IPS-18c (cell line): ENCODE measurements around the gene TEN1.
"Not testable (repeated sequence)": the region's sequence is repeated elsewhere in the genome, so short reads cannot be mapped to it uniquely, and the experiment has no call there.

Experiments
- H3K4me3 ChIP-seq: 2 replicates; pipeline ENCODE4 v1.7.0; 2013; ENCODE audit warnings: low read depth, mild to moderate bottlenecking, low read length, moderate library complexity; ENCODE audit not compliant: insufficient read depth
- H3K9me3 ChIP-seq: one replicate; pipeline ENCODE4 v1.6.1; 2013; ENCODE audit warnings: mild to moderate bottlenecking, low read length, moderate library complexity; ENCODE audit not compliant: control insufficient read depth, insufficient read depth

The TEN1 gene

GRCh38 chr17:75978938-75979704 is at the start of gene TEN1, which contains the start of gene ACOX1:
Gene TEN1 (plus strand): TSS chr17:75979240. CDS start chr17:75986193, 6,953 bp downstream.
Gene ACOX1 (minus strand): TSS chr17:75979166. CDS start chr17:75979073, 93 bp downstream.
- no peaks in the 10 kb centered on the region for H3K9me3 ChIP-seq
- peak within 1 kb of the TSS; percentile 89 for H3K4me3 ChIP-seq

- H3K4me3 ChIP-seq = no peak overlapping the region
- no peaks in the 10 kb centered on the region for H3K9me3 ChIP-seq
Measured at GRCh38 chr17:75931062-75931461, 48.0 kb upstream of the TEN1 start.

- no peaks in the 10 kb centered on the region for H3K9me3 ChIP-seq
- H3K4me3 ChIP-seq = no peak overlapping the region
Measured at GRCh38 chr17:75932852-75933251, 46.2 kb upstream of the TEN1 start.

- H3K9me3 ChIP-seq = no peaks in the 10 kb centered on the region
- no peak overlapping the region for H3K4me3 ChIP-seq
Measured at GRCh38 chr17:75933808-75934207, 45.2 kb upstream of the TEN1 start.

- no peaks in the 10 kb centered on the region for H3K9me3 ChIP-seq
Measured at GRCh38 chr17:75937652-75938051, 41.4 kb upstream of the TEN1 start.

GRCh38 chr17:75940727-75941441 is 38.2 kb upstream of the TEN1 start, which contains the start of gene FBF1:
Gene FBF1 (minus strand): TSS chr17:75941042. CDS start chr17:75938149, 2,893 bp downstream.
- Histone ChIP-seq H3K9me3 (no peaks in the 10 kb centered on the region), H3K4me3 (peak within 1 kb of the TSS; percentile 89)

More at GRCh38 chr17:75937652-75938051, 41.4 kb upstream of the TEN1 start:
- H3K4me3 ChIP-seq = no peak overlapping the region

GRCh38 chr17:75941442-75941819 is 37.6 kb upstream of the TEN1 start:
- Histone ChIP-seq H3K9me3 (no peaks in the 10 kb centered on the region), H3K4me3 (no peak overlapping the region)

- no peaks in the 10 kb centered on the region for H3K9me3 ChIP-seq
Measured at GRCh38 chr17:75942473-75942872, 36.6 kb upstream of the TEN1 start.

GRCh38 chr17:75943491-75943890 is 35.5 kb upstream of the TEN1 start:
- Histone ChIP-seq H3K9me3 (no peaks in the 10 kb centered on the region), H3K4me3 (no peak overlapping the region)

More at GRCh38 chr17:75942473-75942872, 36.6 kb upstream of the TEN1 start:
- H3K4me3 ChIP-seq = no peak overlapping the region

- Histone ChIP-seq H3K9me3 (no peaks in the 10 kb centered on the region), H3K4me3 (no peak overlapping the region)
Measured at GRCh38 chr17:75945211-75945610, 33.8 kb upstream of the TEN1 start.

GRCh38 chr17:75950421-75950820 is 28.6 kb upstream of the TEN1 start:
- Histone ChIP-seq H3K9me3 (no peaks in the 10 kb centered on the region), H3K4me3 (no peak overlapping the region)

- Histone ChIP-seq H3K9me3 (no peaks in the 10 kb centered on the region), H3K4me3 (no peak overlapping the region)
Measured at GRCh38 chr17:75950855-75951554, 28.0 kb upstream of the TEN1 start.

- H3K9me3 ChIP-seq = no peaks in the 10 kb centered on the region
- no peak overlapping the region for H3K4me3 ChIP-seq
Measured at GRCh38 chr17:75959051-75959838, 19.8 kb upstream of the TEN1 start.

- no peaks in the 10 kb centered on the region for H3K9me3 ChIP-seq
- no peak overlapping the region for H3K4me3 ChIP-seq
Measured at GRCh38 chr17:75959839-75960511, 19.1 kb upstream of the TEN1 start.

- H3K9me3 ChIP-seq = no peaks in the 10 kb centered on the region
- H3K4me3 ChIP-seq = no peak overlapping the region
Measured at GRCh38 chr17:75965468-75965867, 13.6 kb upstream of the TEN1 start.

GRCh38 chr17:75969044-75969443 is 10.0 kb upstream of the TEN1 start:
- H3K4me3 ChIP-seq, H3K9me3 ChIP-seq: not testable (repeated sequence)
